SW 1271 (cell line): ENCODE results near the gene RAB24.
"Not testable (repeated sequence)": the region's sequence is repeated elsewhere in the genome, so short reads cannot be mapped to it uniquely, and the experiment has no call there.

ENCODE experiments used
- DNase-seq, 2 experiments: peaks; one replicate each; lab custom pipeline; 2025; lab: John Stamatoyannopoulos, UW

Gene RAB24

GRCh38 chr5:177311723-177312648 lies 8.5 kb upstream of the RAB24 start, which contains the start of gene MXD3:
Gene MXD3, minus strand, starts transcription at chr5:177311898. Its CDS starts 68 bp downstream, at chr5:177311830.
- DNase-seq, result peak; percentile 96 to 98

- no peak for DNase-seq
Measured at GRCh38 chr5:177311392-177311722, 7.8 kb upstream of the RAB24 start.

- DNase-seq, result no peak
Measured at GRCh38 chr5:177310757-177311391, 7.4 kb upstream of the RAB24 start.

GRCh38 chr5:177310332-177310731 lies 6.8 kb upstream of the RAB24 start:
- no peak for DNase-seq

- DNase-seq, result peak; percentile 76 to 87
Measured at GRCh38 chr5:177309351-177310191, 6.1 kb upstream of the RAB24 start.

- no peak for DNase-seq
Measured at GRCh38 chr5:177308740-177309139, 5.2 kb upstream of the RAB24 start.

GRCh38 chr5:177307544-177308363 lies 4.2 kb upstream of the RAB24 start:
- no peak for DNase-seq

GRCh38 chr5:177306674-177307543 lies 3.4 kb upstream of the RAB24 start:
- no peak for DNase-seq

- not testable (repeated sequence) for DNase-seq
Measured at GRCh38 chr5:177306103-177306640, 2.7 kb upstream of the RAB24 start.

- DNase-seq, result peak; percentile 43 to 58
Measured at GRCh38 chr5:177304392-177305119, 1.0 kb upstream of the RAB24 start.

GRCh38 chr5:177303925-177304391 lies 439 bp upstream of the RAB24 start:
- DNase-seq, result peak in 1 of 2 experiments; percentile 58

GRCh38 chr5:177302354-177303110 lies 987 bp downstream of the RAB24 start:
- DNase-seq, result peak in 1 of 2 experiments; percentile 31

- no peak for DNase-seq
Measured at GRCh38 chr5:177301503-177302165, 1.9 kb downstream of the RAB24 start.

GRCh38 chr5:177300951-177301350 lies 2.6 kb downstream of the RAB24 start:
- no peak for DNase-seq

GRCh38 chr5:177300236-177300880 lies 3.2 kb downstream of the RAB24 start:
- peak; percentile 42 to 77 for DNase-seq

- DNase-seq, result no peak
Measured at GRCh38 chr5:177299697-177300096, 3.8 kb downstream of the RAB24 start.

- DNase-seq, result no peak
Measured at GRCh38 chr5:177297922-177298321, 5.6 kb downstream of the RAB24 start.
